GM19193 (cell line): ENCODE data around the gene PDK2.

Experiments used
- POLR2A ChIP-seq: IDR thresholded peaks from 4 replicates; pipeline ENCODE4 v1.6.1; 2011; ENCODE audit not compliant: insufficient read depth, insufficient read length; ENCODE audit errors: extremely low read depth

PDK2 gene

GRCh38 chr17:50098583-50098982 is 3.4 kb downstream of the PDK2 start:
- TF ChIP-seq POLR2A: no peak

DNA sequence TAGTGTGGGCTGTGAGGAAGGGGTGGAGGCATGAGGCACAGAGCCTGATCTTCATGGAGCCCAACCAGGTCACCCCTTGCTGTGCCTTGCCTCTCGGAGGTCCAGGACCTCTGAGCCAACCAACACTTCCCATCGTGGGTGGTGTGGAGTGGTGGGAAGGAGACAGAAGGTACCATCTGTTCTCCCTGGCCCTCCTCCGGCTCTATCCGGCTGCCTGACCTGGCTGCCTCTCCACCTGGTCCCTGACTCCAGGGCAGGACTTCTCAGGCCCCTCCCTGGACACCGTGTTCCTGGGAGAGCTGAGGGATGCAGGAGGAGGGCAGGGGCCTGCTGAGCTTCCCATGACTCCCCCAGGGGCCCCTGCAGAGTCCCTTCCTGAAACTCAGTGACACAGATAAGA is 3.9 kb downstream of the PDK2 start:
- no peak for TF ChIP-seq POLR2A

GRCh38 chr17:50100480-50100883 is 5.3 kb downstream of the PDK2 start:
- no peak for TF ChIP-seq POLR2A

DNA sequence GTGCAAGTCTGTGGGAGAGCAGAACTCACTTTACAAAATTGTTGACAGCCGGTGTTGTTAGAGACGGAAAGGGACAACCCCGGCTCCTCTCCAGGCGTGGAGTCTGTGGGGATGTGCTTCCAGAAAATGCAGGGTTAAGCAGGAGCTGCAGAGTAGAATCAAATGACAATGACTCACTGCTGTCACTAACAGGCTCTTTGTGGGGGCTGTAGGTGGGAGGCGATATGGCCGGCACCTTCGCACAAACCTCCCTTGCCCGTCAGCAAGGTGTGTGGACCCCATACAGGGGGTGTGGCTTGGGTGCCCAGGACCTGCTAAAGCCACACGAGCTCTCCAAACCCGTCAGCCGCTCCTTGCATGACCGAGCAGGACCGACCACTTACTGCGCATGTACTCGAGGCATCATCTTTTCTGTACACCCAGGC is 5.8 kb downstream of the PDK2 start:
- TF ChIP-seq POLR2A: no peak

DNA sequence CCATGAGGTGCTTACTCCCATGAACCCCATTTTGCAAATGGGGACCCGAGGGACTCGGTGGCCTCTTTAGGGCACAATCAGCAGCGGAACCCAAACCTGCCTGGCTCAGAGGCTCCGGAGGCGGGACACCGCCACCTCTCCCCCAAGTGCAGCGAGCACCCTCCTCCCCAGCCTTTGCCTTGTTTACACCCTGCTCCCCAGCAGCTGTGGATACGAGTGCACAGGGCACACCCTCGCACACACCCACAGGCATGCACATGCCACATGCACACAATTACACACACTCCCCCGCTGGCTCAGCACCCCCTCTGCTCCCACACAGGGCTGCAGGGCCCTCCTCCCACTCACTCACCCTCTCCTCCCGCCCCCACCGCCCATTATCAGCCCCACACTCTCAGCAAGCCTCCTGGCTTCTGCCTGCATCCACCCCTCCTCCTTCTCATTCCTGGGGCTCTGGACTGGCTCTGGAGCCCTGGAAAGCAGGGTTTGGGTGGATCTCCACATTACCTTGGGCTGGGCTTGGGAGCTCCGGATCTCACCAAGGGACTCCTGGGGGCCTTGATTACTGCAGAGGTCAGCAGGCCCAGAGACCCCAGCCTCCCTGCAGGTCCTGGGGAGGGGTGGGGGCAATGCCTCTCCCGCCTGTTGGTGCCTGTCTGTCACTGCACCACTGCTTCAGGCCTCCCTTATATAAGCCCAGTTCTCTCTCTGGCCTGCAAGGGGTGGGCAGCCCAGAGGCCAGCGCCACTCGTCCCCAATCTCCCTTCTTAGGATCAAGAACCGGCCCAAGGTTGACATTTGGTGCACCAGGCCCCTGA is 6.4 kb downstream of the PDK2 start:
- no peak for TF ChIP-seq POLR2A

DNA sequence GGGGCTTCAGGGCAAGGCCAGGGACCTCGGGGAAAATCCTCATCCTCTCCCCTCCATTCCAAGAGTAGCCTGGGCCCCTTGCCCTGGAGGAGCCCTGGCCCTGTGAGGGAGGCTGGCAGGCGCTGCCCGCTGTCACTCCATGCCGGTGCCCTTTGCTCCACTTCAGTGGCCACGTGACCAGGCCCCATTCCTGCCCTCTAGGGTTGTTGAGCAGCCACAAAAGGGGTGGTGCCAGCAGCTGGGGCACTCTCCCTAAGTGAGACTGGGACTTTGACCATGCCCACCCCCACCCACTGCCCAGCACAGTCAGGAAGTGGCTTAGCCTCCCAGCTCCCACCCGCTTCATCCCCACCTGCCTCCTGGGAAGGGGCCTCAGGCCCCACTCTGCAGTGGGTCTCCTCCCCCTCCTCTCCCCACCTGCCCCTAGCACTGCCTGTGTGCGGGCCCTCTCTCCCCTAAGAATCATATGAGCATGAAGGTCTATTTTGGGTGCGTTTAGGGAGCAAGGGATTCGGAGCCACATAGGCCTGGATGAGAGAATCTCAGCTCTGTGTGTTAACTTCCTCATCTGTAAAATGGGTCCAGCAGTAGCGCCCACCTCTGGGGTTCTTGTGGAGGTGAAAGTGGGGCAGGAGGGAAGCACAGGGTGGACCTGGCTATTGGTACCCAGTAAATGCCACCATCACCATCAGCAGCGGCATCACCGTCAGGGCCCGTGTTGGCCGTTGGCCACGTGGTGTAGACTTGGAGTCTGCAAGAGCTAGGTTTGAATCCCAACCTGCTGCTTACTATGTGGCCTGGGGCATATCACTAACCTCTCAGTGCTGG is 7.2 kb downstream of the PDK2 start:
- TF ChIP-seq POLR2A: no peak

DNA sequence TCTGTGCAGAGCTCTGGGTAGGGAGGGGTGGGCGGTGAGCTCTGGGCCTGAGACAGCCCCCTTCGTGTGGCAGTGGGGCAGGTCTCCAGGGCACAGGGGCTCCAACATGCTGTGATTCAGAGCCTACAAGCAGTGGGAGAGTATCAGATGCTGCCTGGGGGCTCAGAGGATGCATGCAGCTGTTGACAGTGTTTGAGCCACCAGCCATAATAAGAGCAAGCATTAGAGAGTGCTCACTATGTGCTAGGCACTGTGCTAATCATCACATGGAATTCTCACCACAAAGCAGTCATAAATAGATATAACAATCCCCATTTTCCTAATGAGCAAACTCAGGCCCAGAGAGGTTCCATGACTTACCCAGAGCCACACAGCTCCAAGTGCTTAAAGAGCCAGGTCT is 8.1 kb downstream of the PDK2 start:
- TF ChIP-seq POLR2A: no peak

DNA sequence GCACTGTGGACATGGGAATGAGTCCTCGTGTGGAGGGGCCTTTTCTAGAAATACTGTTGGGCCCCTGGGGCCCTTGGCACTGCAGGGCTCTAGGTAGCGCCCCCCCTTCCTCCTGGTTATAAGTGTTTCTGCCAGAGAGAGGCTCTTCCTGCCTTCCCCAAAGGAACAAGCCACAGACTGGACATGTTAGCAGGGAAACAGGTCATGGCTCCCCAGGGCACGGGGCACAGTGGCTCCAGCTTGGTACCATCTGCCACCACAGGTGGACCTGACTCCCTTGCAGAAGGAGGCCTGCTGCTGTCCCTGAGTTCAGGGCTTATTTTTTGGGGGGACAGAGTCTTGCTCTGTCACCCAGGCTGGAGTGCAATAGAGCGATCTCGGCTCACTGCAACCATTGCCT is 8.8 kb downstream of the PDK2 start:
- no peak for TF ChIP-seq POLR2A

GRCh38 chr17:50105811-50106210 is 10.7 kb downstream of the PDK2 start:
- TF ChIP-seq POLR2A: no peak

GRCh38 chr17:50106393-50107131 is 11.4 kb downstream of the PDK2 start:
- no peak for TF ChIP-seq POLR2A

DNA sequence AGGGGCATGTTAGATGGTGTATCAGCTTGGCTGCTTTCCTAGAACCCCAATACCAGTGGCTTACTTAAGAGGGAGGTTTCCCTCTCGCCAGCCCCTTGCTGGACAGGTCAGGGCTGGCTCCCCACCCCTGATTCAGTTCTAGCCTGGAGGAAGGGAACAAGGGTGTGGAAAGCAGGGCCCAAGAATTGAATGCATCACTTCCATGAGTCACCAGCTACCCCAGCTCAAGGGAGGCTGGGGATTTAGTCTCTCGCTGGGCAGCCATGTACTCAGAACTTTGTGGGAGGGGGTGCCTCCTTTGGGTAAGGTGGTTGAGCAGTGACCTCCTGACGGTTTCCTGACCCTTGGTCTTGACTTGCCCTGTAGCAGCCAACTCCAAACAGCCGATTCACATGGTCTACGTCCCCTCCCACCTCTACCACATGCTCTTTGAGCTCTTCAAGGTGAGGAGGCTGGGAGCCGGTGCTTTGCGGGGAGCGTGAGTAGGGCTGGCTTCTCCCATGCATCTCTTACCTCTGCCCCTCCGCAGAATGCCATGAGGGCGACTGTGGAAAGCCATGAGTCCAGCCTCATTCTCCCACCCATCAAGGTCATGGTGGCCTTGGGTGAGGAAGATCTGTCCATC is 12.8 kb downstream of the PDK2 start:
- TF ChIP-seq POLR2A: no peak

DNA sequence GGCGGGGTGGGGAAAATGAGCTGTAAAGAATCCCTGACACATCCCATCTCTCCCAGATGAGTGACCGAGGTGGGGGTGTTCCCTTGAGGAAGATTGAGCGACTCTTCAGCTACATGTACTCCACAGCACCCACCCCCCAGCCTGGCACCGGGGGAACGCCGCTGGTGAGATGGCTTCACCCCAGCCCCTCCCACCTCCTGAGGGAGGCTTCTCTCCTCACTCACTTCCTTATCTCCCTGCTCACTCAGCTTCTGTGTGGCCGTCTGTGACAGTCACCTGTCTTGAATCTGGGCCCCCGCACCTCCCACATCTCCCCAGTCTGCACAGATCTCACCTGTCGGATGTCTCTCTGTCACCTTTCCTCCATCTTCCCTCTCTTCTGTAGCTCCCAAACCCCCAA is 13.4 kb downstream of the PDK2 start:
- no peak for TF ChIP-seq POLR2A

- TF ChIP-seq POLR2A: no peak
Observed at GRCh38 chr17:50109207-50109606, 14.1 kb downstream of the PDK2 start.

- TF ChIP-seq POLR2A: no peak
Observed at GRCh38 chr17:50109785-50110184, 14.6 kb downstream of the PDK2 start.
